Stimulated activated naive CD8-positive, alpha-beta T cell treated with anti-CD3 and anti-CD28 coated beads, Interleukin-15, amount 100 ng/mL, for 72 hours (primary cell): ENCODE data around the gene SLCO4A1.

Source experiments
- ATAC-seq: fragments of 150-1000 bp; cut with Tn5 transposase; 2 replicates; pipeline ENCODE4 v1.10.0; 2021; ENCODE audit warnings: mild to moderate bottlenecking, moderate library complexity
- DNase-seq, 2 donors: peaks; one replicate each; pipeline ENCODE4 v3.0.0; 2021 to 2022
- H3K27ac Mint-ChIP-seq, 2 donors: one replicate each; pipeline ENCODE4 v1.8.0; 2022; ENCODE audit warnings: mild to moderate bottlenecking in 2 of 2, mixed read lengths in 2 of 2, moderate library complexity in 2 of 2
- H3K27me3 Mint-ChIP-seq: one replicate; pipeline ENCODE4 v1.8.0; 2022; ENCODE audit warnings: mixed read lengths
- H3K4me1 Mint-ChIP-seq: one replicate; pipeline ENCODE4 v1.8.0; 2022; ENCODE audit warnings: mild to moderate bottlenecking, mixed read lengths
- H3K4me3 Mint-ChIP-seq, 2 donors: one replicate each; pipeline ENCODE4 v1.8.0; 2022; ENCODE audit warnings: mild to moderate bottlenecking in 2 of 2, mixed read lengths in 2 of 2, moderate library complexity in 1 of 2
- H3K9me3 Mint-ChIP-seq, 2 donors: one replicate each; pipeline ENCODE4 v1.8.0; 2022; ENCODE audit warnings: mixed read lengths in 2 of 2

The SLCO4A1 gene

DNA sequence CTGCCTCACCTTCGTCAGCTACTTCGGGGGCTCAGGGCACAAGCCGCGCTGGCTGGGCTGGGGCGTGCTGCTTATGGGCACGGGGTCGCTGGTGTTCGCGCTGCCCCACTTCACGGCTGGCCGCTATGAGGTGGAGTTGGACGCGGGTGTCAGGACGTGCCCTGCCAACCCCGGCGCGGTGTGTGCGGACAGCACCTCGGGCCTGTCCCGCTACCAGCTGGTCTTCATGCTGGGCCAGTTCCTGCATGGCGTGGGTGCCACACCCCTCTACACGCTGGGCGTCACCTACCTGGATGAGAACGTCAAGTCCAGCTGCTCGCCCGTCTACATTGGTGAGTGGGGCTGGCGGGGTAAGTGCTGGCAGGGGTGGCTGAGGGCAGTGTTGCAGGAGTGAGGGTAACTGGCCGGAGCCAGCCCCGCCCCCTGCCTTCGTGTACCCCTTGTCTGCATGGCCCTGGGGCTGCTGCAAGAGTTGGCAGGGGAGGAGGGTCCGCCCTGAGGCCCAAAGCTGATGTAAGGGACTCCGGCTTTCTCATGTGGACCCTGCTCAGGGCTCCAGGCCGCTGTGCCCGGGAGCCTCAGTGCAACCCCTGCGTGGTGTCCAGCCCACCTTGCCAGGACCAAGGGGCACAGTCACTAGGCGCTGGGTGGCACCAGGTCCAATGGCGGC lies 14.8 kb downstream of the SLCO4A1 start:
- no peak overlapping the region for H3K27ac Mint-ChIP-seq
- no peaks in the 10 kb centered on the region for H3K27me3 Mint-ChIP-seq
- no peak overlapping the region for H3K4me3 Mint-ChIP-seq
- no peaks in the 10 kb centered on the region for H3K9me3 Mint-ChIP-seq
- ATAC-seq (no peak), DNase-seq (no peak)
- H3K4me1 Mint-ChIP-seq: peaks cover 28% of the 10 kb centered on the region

DNA sequence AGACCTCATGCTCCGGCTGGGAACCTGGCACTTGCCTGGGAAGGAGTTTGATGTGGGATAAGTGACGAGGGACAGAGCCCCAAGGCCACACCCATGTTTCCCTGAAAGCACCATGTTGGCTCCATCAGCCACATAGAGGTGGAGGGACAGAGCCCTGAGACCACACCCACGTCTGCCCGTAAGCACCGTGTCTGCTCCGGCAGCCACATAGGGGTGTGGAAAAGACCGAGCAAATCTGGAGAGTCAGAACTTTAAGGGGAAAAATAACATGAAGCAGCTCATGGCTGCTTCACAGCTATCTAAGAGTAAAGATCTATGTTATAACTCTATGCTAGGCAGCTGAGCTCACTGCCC lies 15.3 kb downstream of the SLCO4A1 start:
- Mint-ChIP-seq H3K9me3 (no peaks in the 10 kb centered on the region), H3K4me3 (no peak overlapping the region), H3K27me3 (no peaks in the 10 kb centered on the region), H3K4me1 (peaks cover 23% of the 10 kb centered on the region), H3K27ac (no peak overlapping the region)
- DNase-seq (no peak), ATAC-seq (no peak)

DNA sequence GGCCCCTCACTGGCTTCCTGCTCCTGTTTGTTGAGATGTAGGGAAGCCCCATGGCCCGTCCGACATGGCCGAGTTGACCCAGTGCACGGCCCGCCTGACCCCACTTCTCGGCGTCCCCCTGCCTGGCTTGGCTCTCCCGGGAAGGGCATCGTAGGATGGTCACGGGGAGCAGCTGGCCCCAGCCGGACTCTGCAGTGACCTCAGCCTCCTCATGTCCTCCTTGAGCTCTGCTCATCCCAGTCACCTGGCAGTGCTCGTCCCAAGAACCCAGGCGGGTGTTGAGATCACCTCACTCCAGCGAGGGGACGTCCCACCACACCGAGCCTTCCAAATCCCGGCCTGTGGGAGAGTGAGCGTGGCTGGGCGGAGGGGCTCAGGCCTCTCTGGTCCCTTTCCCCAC lies 15.7 kb downstream of the SLCO4A1 start:
- Mint-ChIP-seq H3K4me3 (no peak overlapping the region), H3K27ac (no peak overlapping the region), H3K27me3 (no peaks in the 10 kb centered on the region), H3K4me1 (peaks cover 19% of the 10 kb centered on the region), H3K9me3 (no peaks in the 10 kb centered on the region)
- no peak for DNase-seq
- no peak for ATAC-seq

DNA sequence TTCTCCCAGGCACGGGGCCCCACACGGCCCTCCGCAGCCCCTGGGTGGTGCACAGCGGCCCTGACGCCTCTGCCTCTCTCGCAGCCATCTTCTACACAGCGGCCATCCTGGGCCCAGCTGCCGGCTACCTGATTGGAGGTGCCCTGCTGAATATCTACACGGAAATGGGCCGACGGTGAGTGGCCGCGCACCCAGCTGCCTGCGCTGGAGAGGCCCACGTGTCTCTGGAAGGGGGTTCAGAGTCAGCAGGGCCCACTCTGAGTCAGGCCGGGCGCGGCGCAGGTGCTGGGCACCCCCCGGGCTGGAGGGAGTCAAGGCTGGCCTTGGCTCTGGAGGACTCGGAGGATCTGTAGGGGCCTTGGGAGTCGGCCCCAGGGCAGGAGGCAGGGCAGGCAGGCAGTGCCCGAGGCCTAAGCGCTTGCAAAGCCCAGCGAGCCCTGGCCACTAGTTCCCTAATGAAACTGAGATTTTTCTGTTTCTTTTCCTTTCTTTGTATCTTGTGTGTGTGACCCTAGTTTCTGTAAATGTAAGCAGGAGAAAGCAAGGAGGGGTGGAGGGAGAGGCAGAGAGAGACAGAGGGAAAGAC lies 16.4 kb downstream of the SLCO4A1 start:
- no peak for ATAC-seq
- no peaks in the 10 kb centered on the region for H3K9me3 Mint-ChIP-seq
- H3K4me1 Mint-ChIP-seq: peaks cover 12% of the 10 kb centered on the region
- H3K27ac Mint-ChIP-seq: peak overlapping the region in 1 of 2 donors; percentile 43
- H3K4me3 Mint-ChIP-seq: no peak overlapping the region
- no peak for DNase-seq
- no peaks in the 10 kb centered on the region for H3K27me3 Mint-ChIP-seq

DNA sequence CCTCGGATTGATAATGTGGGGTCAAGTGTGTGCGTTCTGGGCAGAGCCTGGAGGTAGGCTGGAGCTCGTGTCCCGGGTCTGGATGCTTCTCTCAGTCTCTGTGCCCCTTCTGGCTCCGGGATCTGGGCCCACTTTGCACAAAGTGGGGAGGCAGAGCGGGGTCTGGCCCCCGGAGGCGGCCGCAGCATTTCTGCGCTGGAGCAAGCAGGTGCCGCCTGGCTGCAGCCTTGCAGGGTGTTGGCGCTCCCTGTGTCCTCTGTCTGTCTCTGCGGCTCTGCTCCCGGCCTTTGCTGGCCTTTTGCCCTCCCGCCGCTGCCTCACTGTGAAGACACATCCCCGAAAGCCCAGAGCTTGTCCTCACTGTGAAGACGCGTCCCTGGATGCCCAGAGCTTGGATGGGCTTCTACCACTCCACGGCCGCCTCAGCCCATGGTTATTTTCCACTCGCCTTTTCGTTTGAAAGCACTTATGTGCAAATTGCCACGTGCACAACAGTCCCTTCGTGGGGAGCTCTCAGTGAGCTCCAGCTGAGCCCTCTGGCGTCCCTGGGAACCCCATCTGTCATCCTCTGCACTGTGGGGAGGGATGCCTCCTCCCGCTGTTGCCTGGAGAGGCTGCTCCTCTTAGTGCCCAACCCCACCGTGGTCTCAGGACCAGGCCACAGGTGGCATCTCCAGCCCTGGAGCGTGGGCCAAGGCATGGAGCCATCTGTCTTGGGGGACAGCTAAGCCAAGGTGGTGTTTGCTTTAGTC lies 17.4 kb downstream of the SLCO4A1 start:
- Mint-ChIP-seq H3K27ac (no peak overlapping the region), H3K9me3 (no peaks in the 10 kb centered on the region), H3K4me1 (peaks cover 6% of the 10 kb centered on the region), H3K27me3 (no peaks in the 10 kb centered on the region), H3K4me3 (no peak overlapping the region)
- DNase-seq: no peak
- no peak for ATAC-seq

GRCh38 chr20:62660240-62660615 lies 17.9 kb downstream of the SLCO4A1 start:
- Mint-ChIP-seq H3K4me3 (no peak overlapping the region), H3K4me1 (peaks cover 6% of the 10 kb centered on the region), H3K27me3 (no peaks in the 10 kb centered on the region), H3K27ac (no peak overlapping the region), H3K9me3 (no peaks in the 10 kb centered on the region)
- DNase-seq: no peak
- ATAC-seq: no peak

- no peak overlapping the region for H3K4me3 Mint-ChIP-seq
- ATAC-seq (no peak), DNase-seq (no peak)
- no peak overlapping the region for H3K27ac Mint-ChIP-seq
- no peaks in the 10 kb centered on the region for H3K9me3 Mint-ChIP-seq
- H3K27me3 Mint-ChIP-seq: no peaks in the 10 kb centered on the region
- H3K4me1 Mint-ChIP-seq: peaks cover 6% of the 10 kb centered on the region
Measured at GRCh38 chr20:62660768-62661167, 18.5 kb downstream of the SLCO4A1 start.

DNA sequence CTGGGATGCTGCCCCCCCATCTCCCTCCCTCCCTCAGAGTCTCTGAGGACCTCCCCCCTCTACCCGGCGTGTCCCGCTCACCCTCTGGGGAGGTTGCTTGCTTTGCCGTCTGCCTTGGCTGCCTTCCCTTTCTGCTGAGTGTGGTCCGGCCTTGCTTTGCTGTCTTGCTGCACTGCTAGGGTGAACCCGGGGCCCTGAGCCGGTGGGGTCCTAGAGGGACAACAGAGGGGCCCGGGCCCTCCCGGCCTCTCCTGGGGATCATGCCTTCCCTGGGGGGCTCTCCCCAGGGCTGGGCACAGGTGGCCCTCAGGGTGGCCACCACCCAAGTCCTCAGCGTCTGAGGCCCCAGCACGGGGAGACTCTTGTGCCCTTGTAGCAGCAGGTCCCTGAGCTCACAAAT lies 19.3 kb downstream of the SLCO4A1 start:
- H3K4me3 Mint-ChIP-seq: no peak overlapping the region
- no peaks in the 10 kb centered on the region for H3K9me3 Mint-ChIP-seq
- ATAC-seq (peak; percentile 27), DNase-seq (no peak)
- H3K4me1 Mint-ChIP-seq: peaks cover 6% of the 10 kb centered on the region
- H3K27me3 Mint-ChIP-seq: no peaks in the 10 kb centered on the region
- peak overlapping the region in 1 of 2 donors; percentile 94 for H3K27ac Mint-ChIP-seq

DNA sequence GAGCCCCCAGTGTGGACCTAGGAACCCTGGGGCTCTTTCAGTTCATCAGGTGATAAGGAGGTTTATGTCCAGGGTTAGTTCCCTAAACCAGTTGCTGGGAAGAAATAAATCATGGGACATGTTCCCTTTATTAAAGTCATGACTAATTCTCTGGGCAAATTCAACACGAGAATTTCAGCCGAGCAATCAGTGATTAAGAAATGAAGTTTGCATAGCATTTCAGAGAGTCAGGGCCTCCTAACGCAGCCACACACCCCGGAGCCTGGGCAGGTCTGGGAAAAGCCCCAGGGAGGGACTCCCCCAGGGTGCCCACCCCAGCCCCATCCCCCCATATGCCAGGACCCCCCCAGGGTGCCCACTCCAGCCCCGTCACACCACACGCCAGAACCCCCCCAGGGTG lies 20.1 kb downstream of the SLCO4A1 start:
- H3K27me3 Mint-ChIP-seq: no peaks in the 10 kb centered on the region
- DNase-seq: no peak
- H3K27ac Mint-ChIP-seq: no peak overlapping the region
- ATAC-seq: peak; percentile 37
- H3K4me3 Mint-ChIP-seq: no peak overlapping the region
- peaks cover 6% of the 10 kb centered on the region for H3K4me1 Mint-ChIP-seq
- no peaks in the 10 kb centered on the region for H3K9me3 Mint-ChIP-seq

- H3K4me1 Mint-ChIP-seq: peaks cover 12% of the 10 kb centered on the region
- peak overlapping the region in 1 of 2 donors; percentile 6 for H3K27ac Mint-ChIP-seq
- ATAC-seq (no peak), DNase-seq (no peak)
- H3K9me3 Mint-ChIP-seq: no peaks in the 10 kb centered on the region
- H3K4me3 Mint-ChIP-seq: no peak overlapping the region
- H3K27me3 Mint-ChIP-seq: no peaks in the 10 kb centered on the region
Measured at GRCh38 chr20:62663145-62664018, 21.1 kb downstream of the SLCO4A1 start.

- no peak overlapping the region for H3K4me3 Mint-ChIP-seq
- peaks cover 21% of the 10 kb centered on the region for H3K4me1 Mint-ChIP-seq
- no peaks in the 10 kb centered on the region for H3K9me3 Mint-ChIP-seq
- peak overlapping the region in 1 of 2 donors; percentile 53 for H3K27ac Mint-ChIP-seq
- H3K27me3 Mint-ChIP-seq: no peaks in the 10 kb centered on the region
- no peak for ATAC-seq
- no peak for DNase-seq
Measured at GRCh38 chr20:62664019-62664971, 22.0 kb downstream of the SLCO4A1 start.

- Mint-ChIP-seq H3K4me1 (peaks cover 31% of the 10 kb centered on the region), H3K27ac (peak overlapping the region; percentile 53 to 78), H3K27me3 (no peaks in the 10 kb centered on the region), H3K9me3 (no peaks in the 10 kb centered on the region), H3K4me3 (no peak overlapping the region)
- ATAC-seq (peak; percentile 4), DNase-seq (no peak)
Measured at GRCh38 chr20:62665153-62665754, 23.0 kb downstream of the SLCO4A1 start.

DNA sequence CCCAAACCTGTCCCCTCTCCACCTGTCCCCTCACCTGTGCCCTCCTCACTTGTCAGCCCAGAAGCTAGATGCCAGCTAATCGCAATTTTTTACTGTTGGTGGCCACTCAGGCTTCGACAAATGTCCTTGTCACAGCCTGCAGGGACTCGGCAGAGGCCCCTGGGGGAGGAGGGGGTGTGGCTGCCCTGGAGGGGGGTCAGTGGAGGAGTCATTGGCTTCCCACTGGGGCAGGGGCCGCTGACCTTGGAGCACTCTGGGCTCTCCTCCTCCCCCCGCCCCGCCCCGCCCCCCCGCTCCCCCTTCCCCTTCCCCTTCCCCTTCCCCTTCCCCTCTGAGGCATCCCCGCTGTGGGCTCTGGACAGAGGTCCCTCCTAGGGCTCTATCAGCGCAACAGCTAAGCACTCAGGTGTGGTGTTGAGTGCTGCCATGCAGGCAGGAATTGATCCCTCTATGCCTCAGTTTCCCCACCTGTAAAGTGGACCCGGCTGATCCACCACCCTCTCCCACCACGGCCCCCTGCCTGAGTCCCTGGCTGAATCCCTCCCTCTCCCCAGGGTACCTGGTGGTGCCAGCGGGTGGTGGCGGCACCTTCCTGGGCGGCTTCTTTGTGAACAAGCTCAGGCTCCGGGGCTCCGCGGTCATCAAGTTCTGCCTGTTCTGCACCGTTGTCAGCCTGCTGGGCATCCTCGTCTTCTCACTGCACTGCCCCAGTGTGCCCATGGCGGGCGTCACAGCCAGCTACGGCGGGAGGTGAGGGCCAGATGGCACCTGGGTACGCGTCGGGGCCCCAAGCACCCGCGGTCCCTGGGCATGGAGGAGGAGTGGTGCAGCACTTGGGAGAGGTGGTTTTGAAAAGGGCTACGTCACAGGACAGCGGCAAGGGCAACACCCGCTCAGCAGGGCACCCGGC lies 23.8 kb downstream of the SLCO4A1 start:
- DNase-seq: no peak
- H3K4me3 Mint-ChIP-seq: no peak overlapping the region
- no peak for ATAC-seq
- peaks cover 35% of the 10 kb centered on the region for H3K4me1 Mint-ChIP-seq
- H3K27ac Mint-ChIP-seq: no peak overlapping the region
- no peaks in the 10 kb centered on the region for H3K9me3 Mint-ChIP-seq
- H3K27me3 Mint-ChIP-seq: no peaks in the 10 kb centered on the region
